Prostate gland (tissue), 2 donors: ENCODE data around the gene SLCO3A1. TPM values are rescaled to one million over a fixed set of nuclear protein-coding genes. Genes with fewer than 3 reads are reported as not detected.

Source experiments
- DNase-seq: peaks from one replicate; pipeline ENCODE4 v3.0.0-alpha.2; 2019; ENCODE audit warnings: low spot score
- H3K27ac ChIP-seq, 2 donors: fragments of 200-600 bp; sonication (generic); 2 replicates each; pipeline ENCODE4 v1.5.1; 2017 to 2019
- H3K27me3 ChIP-seq: fragments of 200-600 bp; sonication (generic); replicated peaks from 2 replicates; pipeline ENCODE4 v1.5.1; 2019; ENCODE audit not compliant: insufficient read depth
- H3K36me3 ChIP-seq, 2 donors: fragments of 200-600 bp; sonication (generic); 1 replicate in 1 of 2; 2 replicates in 1 of 2; pipeline versions ENCODE4 v1.5.1 to v1.8.1; 2017 to 2019
- H3K4me1 ChIP-seq: fragments of 200-600 bp; sonication (generic); replicated peaks from 2 replicates; pipeline ENCODE4 v1.5.1; 2019
- H3K4me3 ChIP-seq, 2 donors: fragments of 200-600 bp; sonication (generic); 2 replicates each; pipeline ENCODE4 v1.5.1; 2017 to 2019
- H3K9me3 ChIP-seq: fragments of 200-600 bp; sonication (generic); 2 replicates; pipeline ENCODE4 v1.5.1; 2017
- CTCF ChIP-seq, 4 experiments: fragments of 200-600 bp in 2 of 4; fragments of 450-650 bp in 2 of 4; sonication (generic) in 2 of 4; IDR thresholded peaks; 1 replicate in 3 of 4; 2 replicates in 1 of 4; pipeline ENCODE4 v1.5.1; 2016 to 2019; ENCODE audit warnings: antibody characterized with exemption in 4 of 4, mild to moderate bottlenecking in 2 of 4, moderate library complexity in 2 of 4
- POLR2A ChIP-seq: fragments of 450-650 bp; IDR thresholded peaks from one replicate; pipeline ENCODE4 v1.6.1; 2016; ENCODE audit warnings: antibody characterized with exemption, mild to moderate bottlenecking
- POLR2AphosphoS5 ChIP-seq: sonication (generic); formaldehyde crosslinking; IDR thresholded peaks from one replicate; pipeline ENCODE4 v1.6.1; 2017; ENCODE audit warnings: antibody characterized with exemption
- WGBS: methylation state at CpG from one replicate; pipeline ENCODE4 v1.1.5; 2018; 5-methylcytosine and 5-hydroxymethylcytosine counted together
- intact Hi-C: fragments of 100-400 bp; cut with DNase I; formaldehyde crosslinking; loops from one replicate; pipeline ENCODE4 v1.14.2; 2022
- total RNA-seq, 2 donors: library from RNA; depleted of rRNA; stranded (reverse); fragments of >200 nt; gene quantifications; one replicate each; pipeline ENCODE4 v1.1.0, GENCODE V29; 2016

Gene SLCO3A1
- total RNA-seq, 2 donors from 2014 or later, result 7.4 to 35.3 TPM

GRCh38 chr15:91909574-91909973 lies 56.1 kb downstream of the SLCO3A1 start:
- Histone ChIP-seq H3K9me3 (no peaks in the 10 kb centered on the region), H3K36me3 (no peaks in the 10 kb centered on the region), H3K4me3 (no peak overlapping the region), H3K27me3 (peaks cover under 1% of the 10 kb centered on the region), H3K4me1 (no peaks in the 10 kb centered on the region), H3K27ac (no peak overlapping the region)
- DNase-seq, result no peak
- intact Hi-C loops, result no loop called here
- TF ChIP-seq POLR2A, result no peak
- TF ChIP-seq POLR2AphosphoS5, result no peak
- TF ChIP-seq CTCF (IDR thresholded peaks at IDR 0.05), result no peak
- WGBS, result 73% methylated on average over 7 of the region's 7 CpGs

- intact Hi-C loops, result no loop called here
- TF ChIP-seq POLR2A (no peak), POLR2AphosphoS5 (no peak), CTCF (IDR thresholded peaks at IDR 0.05) (no peak)
- WGBS, result 97% methylated on average over 7 of the region's 7 CpGs
Observed at GRCh38 chr15:91911844-91912243, 58.3 kb downstream of the SLCO3A1 start.

GRCh38 chr15:91912336-91912735 lies 58.8 kb downstream of the SLCO3A1 start:
- Histone ChIP-seq H3K4me3 (no peak overlapping the region), H3K27ac (no peak overlapping the region), H3K27me3 (no peaks in the 10 kb centered on the region), H3K36me3 (no peaks in the 10 kb centered on the region), H3K9me3 (no peaks in the 10 kb centered on the region), H3K4me1 (no peaks in the 10 kb centered on the region)
- TF ChIP-seq POLR2A, result no peak
- no peak for TF ChIP-seq POLR2AphosphoS5
- TF ChIP-seq CTCF (IDR thresholded peaks at IDR 0.05), result no peak
- no peak for DNase-seq
- 65% methylated on average over 4 of the region's 4 CpGs for WGBS
- intact Hi-C loops, result no loop called here

More at GRCh38 chr15:91911844-91912243, 58.3 kb downstream of the SLCO3A1 start:
- no peaks in the 10 kb centered on the region for H3K27me3 ChIP-seq
- no peaks in the 10 kb centered on the region for H3K36me3 ChIP-seq
- no peak overlapping the region for H3K27ac ChIP-seq
- DNase-seq, result no peak
- H3K4me3 ChIP-seq, result no peak overlapping the region
- no peaks in the 10 kb centered on the region for H3K9me3 ChIP-seq
- no peaks in the 10 kb centered on the region for H3K4me1 ChIP-seq

GRCh38 chr15:91913560-91913959 lies 60.1 kb downstream of the SLCO3A1 start:
- intact Hi-C loops, result no loop called here
- no peak for DNase-seq
- no peaks in the 10 kb centered on the region for H3K27me3 ChIP-seq

GRCh38 chr15:91915576-91915975 lies 62.1 kb downstream of the SLCO3A1 start:
- 36% methylated on average over 10 of the region's 10 CpGs for WGBS
- H3K9me3 ChIP-seq, result no peaks in the 10 kb centered on the region
- H3K27ac ChIP-seq, result no peak overlapping the region
- DNase-seq, result no peak
- intact Hi-C loops, result no loop called here
- no peaks in the 10 kb centered on the region for H3K36me3 ChIP-seq
- no peaks in the 10 kb centered on the region for H3K27me3 ChIP-seq
- H3K4me3 ChIP-seq, result no peak overlapping the region
- TF ChIP-seq POLR2A (no peak), POLR2AphosphoS5 (no peak), CTCF (IDR thresholded peaks at IDR 0.05) (no peak)
- H3K4me1 ChIP-seq, result no peaks in the 10 kb centered on the region

More at GRCh38 chr15:91913560-91913959, 60.1 kb downstream of the SLCO3A1 start:
- Histone ChIP-seq H3K4me3 (no peak overlapping the region), H3K36me3 (no peaks in the 10 kb centered on the region), H3K27ac (no peak overlapping the region), H3K9me3 (no peaks in the 10 kb centered on the region), H3K4me1 (no peaks in the 10 kb centered on the region)
- TF ChIP-seq POLR2AphosphoS5, result no peak
- WGBS, result 74% methylated on average over 6 of the region's 6 CpGs
